ENCODE data around the gene VSIG2.

VSIG2 gene

DNA sequence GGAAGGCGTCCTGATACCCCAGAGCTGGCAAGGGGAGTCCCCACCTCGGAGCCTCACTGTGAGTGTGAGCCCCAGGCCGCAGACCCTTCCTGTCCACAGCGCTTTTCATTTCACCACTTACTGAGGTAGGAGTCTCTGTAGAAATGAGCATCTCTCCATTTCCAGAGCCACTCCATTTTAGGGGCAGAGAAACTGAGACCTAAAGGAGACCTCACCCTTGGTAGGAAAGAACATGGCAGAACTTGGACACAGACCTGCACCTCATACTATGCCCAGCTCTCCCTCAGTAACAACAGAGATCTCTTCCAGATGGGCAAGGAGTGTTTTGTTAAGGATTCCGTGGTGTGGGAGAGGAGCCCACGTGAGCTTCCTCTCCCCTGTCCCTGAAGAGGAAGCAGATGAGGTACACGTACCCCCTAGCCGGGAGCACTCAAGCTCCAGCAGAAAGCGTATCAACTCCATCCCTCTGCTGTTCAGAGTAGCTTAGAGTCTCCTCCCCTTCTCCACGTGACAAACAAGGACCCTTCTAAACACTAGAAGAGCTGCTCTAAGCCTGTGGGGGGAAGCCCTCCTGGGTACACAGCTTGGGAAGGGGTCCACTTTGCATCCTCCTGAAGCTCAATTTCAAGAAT, 532 bp upstream of the VSIG2 start:
- TF ChIP-seq, protein P1, sequence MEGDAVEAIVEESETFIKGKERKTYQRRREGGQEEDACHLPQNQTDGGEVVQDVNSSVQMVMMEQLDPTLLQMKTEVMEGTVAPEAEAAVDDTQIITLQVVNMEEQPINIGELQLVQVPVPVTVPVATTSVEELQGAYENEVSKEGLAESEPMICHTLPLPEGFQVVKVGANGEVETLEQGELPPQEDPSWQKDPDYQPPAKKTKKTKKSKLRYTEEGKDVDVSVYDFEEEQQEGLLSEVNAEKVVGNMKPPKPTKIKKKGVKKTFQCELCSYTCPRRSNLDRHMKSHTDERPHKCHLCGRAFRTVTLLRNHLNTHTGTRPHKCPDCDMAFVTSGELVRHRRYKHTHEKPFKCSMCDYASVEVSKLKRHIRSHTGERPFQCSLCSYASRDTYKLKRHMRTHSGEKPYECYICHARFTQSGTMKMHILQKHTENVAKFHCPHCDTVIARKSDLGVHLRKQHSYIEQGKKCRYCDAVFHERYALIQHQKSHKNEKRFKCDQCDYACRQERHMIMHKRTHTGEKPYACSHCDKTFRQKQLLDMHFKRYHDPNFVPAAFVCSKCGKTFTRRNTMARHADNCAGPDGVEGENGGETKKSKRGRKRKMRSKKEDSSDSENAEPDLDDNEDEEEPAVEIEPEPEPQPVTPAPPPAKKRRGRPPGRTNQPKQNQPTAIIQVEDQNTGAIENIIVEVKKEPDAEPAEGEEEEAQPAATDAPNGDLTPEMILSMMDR (conservative IDR thresholded peaks at IDR 0.05) = no peak
- no peak for TF ChIP-seq ZFX (IDR thresholded peaks at IDR 0.05)
- no peak overlapping the region for H3K27ac ChIP-seq

DNA sequence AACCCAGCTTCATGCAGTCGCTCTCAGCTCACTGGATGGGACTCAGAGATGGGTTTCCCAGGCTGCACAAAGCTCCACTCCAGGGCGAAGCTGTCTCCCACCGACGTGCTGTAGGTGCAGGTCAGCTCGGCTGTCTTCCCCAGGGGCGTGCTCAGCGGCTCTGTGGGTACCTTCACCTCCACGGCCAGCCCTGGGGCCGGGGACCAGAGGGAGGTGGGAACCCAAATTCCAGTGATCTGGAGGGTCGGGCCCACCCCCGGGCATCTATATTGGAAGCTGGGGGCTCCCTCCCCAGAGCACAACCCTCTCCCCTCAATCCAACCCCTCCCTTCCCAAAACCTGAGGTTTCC, 689 bp downstream of the VSIG2 start:
- no peak overlapping the region for H3K27ac ChIP-seq
- TF ChIP-seq, protein P1 (conservative IDR thresholded peaks at IDR 0.05) = no peak
- TF ChIP-seq ZFX (IDR thresholded peaks at IDR 0.05) = no peak

DNA sequence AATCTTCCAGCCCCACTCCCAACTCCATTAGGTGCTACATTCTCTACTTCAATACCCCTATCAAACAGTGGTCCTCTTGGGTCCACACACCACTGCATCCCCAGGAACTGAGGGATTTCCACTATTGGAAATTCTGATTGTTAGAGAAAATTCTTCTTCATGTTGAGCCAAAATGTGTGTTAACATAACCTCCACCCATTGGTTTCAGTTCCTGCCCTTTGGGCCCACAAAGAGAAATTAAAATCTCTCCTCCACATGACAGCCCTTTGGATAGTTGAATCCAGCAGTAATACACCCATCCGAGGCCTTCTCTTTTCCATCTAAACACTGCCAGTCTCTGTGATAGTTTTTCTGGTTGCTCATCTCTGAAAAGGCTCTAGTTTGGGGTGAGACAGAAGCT, 2.1 kb downstream of the VSIG2 start:
- H3K27ac ChIP-seq = no peak overlapping the region
- TF ChIP-seq ZFX (IDR thresholded peaks at IDR 0.05) = no peak
- TF ChIP-seq, protein P1 (conservative IDR thresholded peaks at IDR 0.05) = no peak

DNA sequence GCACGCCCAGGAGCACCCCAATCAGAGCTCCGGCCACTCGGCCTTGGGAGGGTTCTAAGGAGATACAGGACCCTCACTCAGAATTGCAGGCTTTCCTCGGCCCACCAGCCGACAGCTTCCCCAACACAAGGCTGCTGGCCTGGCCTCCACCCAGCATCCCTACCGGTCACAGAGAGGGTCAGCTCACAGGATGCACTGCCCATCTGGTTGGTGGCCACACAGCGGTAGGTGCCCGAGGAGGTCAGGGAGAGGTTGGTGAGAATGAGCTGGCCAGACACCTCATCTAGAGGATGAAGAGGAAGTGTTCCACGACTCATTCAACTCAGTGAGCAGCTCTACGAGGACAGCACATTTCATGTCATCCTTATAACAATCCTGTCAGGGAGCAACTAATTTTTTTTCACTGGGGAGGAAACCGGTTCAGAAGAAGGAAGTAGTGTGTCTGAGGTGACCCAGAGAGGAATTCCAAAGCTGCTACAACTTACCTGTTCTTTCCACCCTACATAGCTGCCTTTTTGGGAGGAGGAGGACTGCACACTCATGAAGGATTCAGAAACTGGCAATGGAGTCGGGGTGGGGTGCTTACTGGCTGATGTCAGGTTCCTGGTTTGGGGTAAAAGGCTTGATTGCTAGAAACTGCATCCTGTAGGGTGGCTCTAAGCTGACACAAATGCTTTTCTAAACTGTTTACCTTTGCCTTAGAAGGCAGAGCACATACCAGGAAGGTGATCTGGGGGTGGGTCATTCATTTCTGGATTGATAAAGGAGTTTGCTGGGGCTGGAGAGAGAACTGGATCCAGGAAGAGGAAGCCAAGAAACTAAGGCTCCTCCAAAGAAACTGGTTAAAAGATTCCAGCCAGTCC, 3.3 kb downstream of the VSIG2 start:
- no peak overlapping the region; the same call in 1 of the 2 replicates for H3K27ac ChIP-seq
- no peak for TF ChIP-seq ZFX (IDR thresholded peaks at IDR 0.05)
- TF ChIP-seq, protein P1 (conservative IDR thresholded peaks at IDR 0.05) = no peak

DNA sequence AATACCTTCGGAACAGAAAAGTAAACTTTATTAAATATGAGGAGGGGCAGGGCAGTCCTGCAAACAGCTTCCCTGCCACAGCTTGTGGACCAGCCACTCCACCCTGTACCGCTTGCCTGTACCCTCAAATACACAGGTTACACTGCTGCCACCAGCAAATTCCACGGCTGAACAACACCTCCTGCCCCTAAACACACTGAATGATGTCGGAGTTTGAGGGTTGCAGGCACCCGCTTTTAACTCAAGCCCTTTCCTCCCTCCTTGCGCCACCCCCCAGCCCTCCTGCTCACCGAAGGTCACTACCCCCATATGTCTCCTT, 4.0 kb downstream of the VSIG2 start:
- H3K27ac ChIP-seq = no peak overlapping the region
- TF ChIP-seq, protein P1 (conservative IDR thresholded peaks at IDR 0.05) = no peak
- TF ChIP-seq ZFX (IDR thresholded peaks at IDR 0.05) = no peak

DNA sequence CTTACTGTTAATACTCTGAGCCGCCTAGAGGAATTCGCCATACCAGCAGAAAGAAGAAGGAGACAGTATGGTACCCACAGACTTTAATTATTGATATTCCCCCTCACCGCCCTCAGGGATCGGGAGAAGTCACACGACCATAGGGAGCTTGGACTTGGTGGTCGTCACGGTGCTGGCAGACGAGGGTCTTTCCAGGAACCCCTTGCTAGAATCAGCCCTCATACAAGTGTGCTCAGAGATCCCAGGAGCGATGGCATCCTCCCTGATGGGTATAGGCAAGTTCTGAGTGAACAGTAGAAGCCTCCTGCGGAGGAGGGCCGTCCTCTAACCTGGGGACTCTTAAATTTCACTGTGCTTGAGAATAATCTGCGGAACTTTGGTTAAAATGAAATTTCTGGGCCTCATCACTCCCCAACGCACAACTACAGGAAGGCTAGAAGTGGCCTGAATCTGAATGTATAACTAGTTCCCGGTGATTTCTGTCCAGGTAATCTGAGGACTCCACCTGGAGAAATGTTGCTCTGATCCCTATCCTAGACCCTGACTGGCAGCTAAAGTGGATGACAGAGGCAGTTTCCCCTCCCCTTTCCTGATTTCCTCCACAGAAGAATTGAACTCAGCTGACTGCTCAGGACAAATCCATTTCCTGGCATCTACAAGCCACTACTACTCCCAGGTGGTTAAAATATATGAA, 4.5 kb downstream of the VSIG2 start:
- no peak for TF ChIP-seq ZFX (IDR thresholded peaks at IDR 0.05)
- TF ChIP-seq, protein P1 (conservative IDR thresholded peaks at IDR 0.05) = no peak
- peak overlapping the region; percentile 55; the same call in 1 of the 2 replicates for H3K27ac ChIP-seq
